GM12892 (cell line): ENCODE data around the gene FYTTD1.

Experiments
- POLR2A ChIP-seq: IDR thresholded peaks from 2 replicates; pipeline ENCODE4 v1.6.1; 2011; ENCODE audit warnings: low read depth, low read length, control low read depth
- POLR2AphosphoS5 ChIP-seq: IDR thresholded peaks from 2 replicates; pipeline ENCODE4 v1.6.1; 2011; ENCODE audit warnings: low read depth, low read length, control low read depth
- TAF1 ChIP-seq: IDR thresholded peaks from 2 replicates; pipeline ENCODE4 v1.6.1; 2011; ENCODE audit warnings: low read depth, mild to moderate bottlenecking, control low read depth, low read length, borderline replicate concordance

DNA sequence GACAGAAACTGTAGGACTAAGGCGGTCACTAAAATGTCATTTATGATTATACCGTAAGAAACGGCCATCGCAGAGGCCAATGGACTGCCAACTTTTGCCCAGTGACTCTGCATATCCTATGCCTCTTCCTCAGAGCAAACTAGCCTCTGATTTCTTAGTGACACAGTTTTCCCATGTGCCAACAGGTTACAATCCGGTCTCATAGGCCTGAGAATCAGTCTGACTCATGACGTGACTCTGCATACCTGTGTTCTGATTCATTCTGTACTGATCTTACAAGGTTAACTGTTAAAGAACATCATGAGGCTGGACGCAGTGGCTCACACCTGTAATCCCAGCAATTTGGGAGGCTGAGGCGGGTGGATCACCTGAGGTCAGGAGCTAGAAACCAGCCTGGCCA lies 30.8 kb upstream of the FYTTD1 start:
- TF ChIP-seq POLR2A (no peak), TAF1 (no peak), POLR2AphosphoS5 (no peak)
